Right lobe of liver (tissue), 4 donors: ENCODE data around the gene STPG4.

Experiments
- POLR2A ChIP-seq: fragments of 450-650 bp; IDR thresholded peaks from one replicate; pipeline ENCODE4 v1.6.1; 2017; ENCODE audit warnings: antibody characterized with exemption, mild to moderate bottlenecking
- TF ChIP-seq, protein P1 (sequence below), 4 donors: fragments of 200-600 bp in 3 of 4; fragments of 450-650 bp in 1 of 4; IDR thresholded peaks; one replicate each; pipeline versions ENCODE4 v1.5.1 to v1.8.0; 2016 to 2022; ENCODE audit warnings: antibody characterized with exemption in 4 of 4, mild to moderate bottlenecking in 2 of 4
- donor health status: DM: no; HTN: no; CAD: no.
- donor health status: DM: no; HTN: no; CAD: no.
- donor health status: DM: no; HTN: yes; CAD: no.

DNA sequence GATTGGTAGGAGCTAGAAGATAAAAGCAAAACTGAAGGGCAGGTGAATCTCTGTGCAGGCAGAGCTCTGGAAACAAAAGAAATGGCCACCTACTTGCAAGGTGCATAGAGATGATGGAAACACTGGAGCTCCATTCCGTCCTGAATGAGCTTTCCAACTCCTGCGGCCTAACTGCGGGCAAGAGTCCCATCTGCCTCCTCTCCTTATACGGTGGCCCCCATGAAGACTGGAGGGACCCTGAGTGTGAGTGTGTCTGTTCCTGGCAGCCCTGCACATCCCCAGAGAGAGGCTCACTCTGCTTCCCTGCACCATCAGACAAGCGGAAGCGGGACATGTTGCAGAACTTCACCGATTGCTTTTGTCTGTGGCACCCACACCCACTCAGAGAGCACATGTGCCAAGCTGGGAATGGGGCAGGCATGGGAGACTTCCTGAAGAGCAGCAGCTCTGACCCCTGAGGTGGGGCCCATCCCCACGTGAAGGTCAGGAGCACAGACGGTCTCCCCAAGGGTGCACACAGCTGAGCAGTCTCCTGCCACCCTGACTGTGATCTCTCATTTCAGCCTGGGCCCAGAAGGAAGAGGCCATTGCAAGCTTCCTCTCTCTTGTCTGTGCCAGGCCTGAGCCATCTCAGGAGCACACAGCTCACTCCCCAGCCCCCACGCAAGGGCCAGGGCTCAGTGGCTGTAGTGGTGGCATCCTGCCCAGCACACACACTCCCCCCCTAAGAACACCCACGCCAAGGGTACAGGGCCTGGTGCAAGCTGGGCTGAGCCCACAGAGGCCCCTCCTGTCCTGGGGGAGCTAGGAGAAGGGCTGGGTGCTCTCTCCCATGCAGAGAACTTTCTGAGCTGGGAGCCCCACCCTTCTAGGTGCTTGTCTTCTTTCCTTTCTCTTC, 75.3 kb downstream of the STPG4 start:
- TF ChIP-seq, protein P1, sequence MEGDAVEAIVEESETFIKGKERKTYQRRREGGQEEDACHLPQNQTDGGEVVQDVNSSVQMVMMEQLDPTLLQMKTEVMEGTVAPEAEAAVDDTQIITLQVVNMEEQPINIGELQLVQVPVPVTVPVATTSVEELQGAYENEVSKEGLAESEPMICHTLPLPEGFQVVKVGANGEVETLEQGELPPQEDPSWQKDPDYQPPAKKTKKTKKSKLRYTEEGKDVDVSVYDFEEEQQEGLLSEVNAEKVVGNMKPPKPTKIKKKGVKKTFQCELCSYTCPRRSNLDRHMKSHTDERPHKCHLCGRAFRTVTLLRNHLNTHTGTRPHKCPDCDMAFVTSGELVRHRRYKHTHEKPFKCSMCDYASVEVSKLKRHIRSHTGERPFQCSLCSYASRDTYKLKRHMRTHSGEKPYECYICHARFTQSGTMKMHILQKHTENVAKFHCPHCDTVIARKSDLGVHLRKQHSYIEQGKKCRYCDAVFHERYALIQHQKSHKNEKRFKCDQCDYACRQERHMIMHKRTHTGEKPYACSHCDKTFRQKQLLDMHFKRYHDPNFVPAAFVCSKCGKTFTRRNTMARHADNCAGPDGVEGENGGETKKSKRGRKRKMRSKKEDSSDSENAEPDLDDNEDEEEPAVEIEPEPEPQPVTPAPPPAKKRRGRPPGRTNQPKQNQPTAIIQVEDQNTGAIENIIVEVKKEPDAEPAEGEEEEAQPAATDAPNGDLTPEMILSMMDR (IDR thresholded peaks at IDR 0.05), result no peak
- TF ChIP-seq POLR2A, result peak; percentile 13
